ENCODE data around the gene GNAL.
"Not testable (repeated sequence)": the region's sequence is repeated elsewhere in the genome, so short reads cannot be mapped to it uniquely, and the experiment has no call there.

The GNAL gene

GRCh38 chr18:11668441-11669169 is 20.5 kb upstream of the GNAL start:
- FAIRE-seq (no peak), DNase-seq (ENCODE audit: extremely low spot score, insufficient read length, low read depth) (no peak)

DNA sequence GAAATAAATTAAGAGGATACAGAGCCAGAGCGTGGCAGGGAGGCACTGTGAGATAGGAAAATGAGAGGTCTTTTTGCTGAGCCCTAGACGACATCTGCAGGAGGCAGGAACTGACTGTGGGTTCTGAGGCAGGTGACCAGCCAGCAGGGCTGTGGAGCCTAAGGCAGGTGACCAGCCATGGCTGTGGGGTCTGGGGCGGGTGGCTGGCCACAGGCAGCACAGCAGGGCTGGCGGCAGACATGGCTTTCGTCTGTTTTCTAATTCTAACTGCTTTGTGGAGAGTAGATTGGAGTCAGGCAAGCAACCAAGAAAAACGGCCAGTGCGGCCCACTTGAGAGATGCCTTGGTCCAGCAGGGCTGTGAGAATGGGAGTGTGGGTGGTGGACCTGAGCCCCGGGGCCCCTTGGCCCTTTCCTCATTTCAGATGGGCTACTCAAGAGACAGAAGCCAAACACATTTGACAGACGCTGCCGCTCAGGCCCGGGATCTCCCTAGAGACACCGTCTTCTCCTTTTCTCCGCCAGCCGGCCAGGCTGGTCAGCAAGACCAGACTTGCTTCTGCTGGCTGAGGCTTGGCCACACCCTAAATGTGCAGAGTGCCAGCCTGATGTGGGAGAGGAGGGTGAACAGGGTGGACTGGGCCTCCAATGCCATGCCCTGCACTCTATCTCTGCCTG is 19.7 kb upstream of the GNAL start:
- no peak for FAIRE-seq
- no peak for DNase-seq (ENCODE audit: extremely low spot score, insufficient read length, low read depth)

DNA sequence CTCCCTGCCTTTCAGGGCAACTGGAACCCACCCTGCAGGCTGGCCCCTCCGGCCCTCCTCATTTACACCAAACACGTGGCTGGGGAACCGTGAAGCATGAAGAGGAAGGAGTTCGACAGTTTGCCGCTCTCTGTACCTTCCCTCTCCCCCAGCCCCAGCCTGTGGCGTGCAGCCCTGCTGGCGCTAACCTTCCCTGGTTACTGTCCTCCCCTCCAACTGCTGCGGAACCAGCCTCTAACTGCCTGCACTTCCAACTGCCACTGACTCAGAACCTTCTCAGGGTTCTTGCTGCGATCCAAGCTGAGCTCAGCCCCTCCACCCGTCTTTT is 19.2 kb upstream of the GNAL start:
- FAIRE-seq (no peak), DNase-seq (ENCODE audit: extremely low spot score, insufficient read length, low read depth) (no peak)

DNA sequence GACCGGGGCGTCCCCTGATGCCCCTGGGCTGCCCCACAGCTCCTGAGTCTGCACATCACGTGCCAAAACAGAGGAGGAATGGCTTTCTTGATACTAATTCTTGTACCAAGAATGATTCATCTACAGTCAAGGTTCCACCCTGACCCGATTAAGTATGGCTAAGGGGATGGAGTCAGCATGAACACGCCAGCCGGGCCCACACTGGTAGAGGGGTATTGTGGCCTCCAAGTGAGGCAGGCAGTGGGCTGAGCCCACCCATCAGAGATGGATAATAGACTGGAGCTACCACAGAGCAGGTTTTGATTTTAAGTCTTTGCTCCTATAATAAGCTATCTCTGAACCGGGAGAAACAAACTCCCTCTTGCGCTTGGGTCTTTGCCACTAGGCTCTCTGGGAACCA is 17.9 kb upstream of the GNAL start:
- no peak for FAIRE-seq
- no peak for DNase-seq (ENCODE audit: extremely low spot score, insufficient read length, low read depth)

- DNase-seq (ENCODE audit: extremely low spot score, insufficient read length, low read depth) (no peak), FAIRE-seq (no peak)
Observed at GRCh38 chr18:11672198-11672597, 16.9 kb upstream of the GNAL start.

DNA sequence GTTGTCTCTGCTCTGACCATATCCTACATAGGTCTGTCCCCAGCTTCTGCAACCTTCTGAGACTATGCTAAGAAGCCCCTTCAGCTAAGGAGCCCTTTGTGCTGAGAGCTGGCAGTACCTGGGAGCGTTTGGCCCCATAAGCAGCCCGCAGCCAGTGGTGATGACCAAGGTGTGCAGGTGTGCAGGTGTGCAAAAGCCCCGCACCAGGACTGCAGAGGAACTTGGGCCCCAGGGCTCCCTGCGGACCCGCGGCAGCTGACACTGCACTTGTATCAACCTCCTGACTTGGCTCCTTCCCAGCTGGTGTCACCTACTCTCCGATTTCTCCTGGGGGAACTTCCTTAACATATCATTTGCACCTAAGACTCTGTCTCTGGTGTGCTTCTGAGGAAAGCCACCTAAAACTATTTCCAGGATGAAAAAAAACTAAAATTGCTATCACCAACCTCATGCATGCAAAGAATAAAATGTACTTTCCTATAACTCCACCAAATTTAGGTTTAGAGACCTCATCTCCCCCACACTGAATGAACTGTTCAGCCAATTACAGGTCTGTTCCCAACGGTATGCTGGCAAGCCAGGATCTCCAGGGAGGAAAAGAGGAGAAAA is 16.1 kb upstream of the GNAL start:
- FAIRE-seq (no peak), DNase-seq (ENCODE audit: extremely low spot score, insufficient read length, low read depth) (no peak)

DNA sequence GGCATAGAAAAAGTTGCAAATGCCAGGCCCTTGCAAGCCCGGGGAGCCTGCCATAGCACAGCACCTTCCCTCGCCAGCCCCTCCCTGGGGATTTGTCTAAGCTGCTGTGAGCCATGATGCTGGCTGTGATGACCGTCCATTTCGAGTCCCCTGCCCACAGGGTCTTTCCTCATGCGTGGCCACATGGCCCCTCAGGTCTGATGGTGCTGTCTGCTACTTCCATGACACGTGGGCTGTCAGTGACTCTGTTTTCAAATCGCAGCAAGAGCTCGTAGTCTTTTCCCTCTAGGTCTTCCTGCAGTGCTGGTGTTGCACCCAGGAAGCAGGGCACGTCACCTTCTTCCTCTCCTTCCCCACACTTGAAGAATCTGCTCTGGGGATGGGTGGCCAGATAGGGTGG is 15.5 kb upstream of the GNAL start:
- no peak for FAIRE-seq
- no peak for DNase-seq (ENCODE audit: extremely low spot score, insufficient read length, low read depth)

DNA sequence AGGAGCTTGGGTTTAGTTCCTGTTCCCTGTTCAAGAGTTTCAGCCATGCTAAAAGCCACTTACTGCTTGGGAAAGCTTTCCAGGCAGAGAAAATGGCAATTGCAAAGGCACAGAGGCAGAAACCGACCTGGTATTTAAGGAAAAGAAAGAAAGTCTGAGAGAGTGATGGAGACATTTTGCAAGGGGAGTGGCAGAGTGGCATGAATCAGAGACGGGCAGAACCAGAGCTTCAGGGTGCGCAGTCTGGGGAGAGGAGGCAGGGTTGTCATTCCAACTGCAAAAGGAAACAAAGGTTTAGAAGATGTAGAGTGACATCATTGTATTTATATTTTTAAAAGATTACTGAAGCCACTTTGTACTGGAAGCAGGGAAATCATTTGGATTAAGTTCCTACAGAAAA is 14.9 kb upstream of the GNAL start:
- FAIRE-seq (no peak), DNase-seq (ENCODE audit: extremely low spot score, insufficient read length, low read depth) (no peak)

- DNase-seq (ENCODE audit: extremely low spot score, insufficient read length, low read depth) (no peak), FAIRE-seq (no peak)
Observed at GRCh38 chr18:11676386-11676785, 12.7 kb upstream of the GNAL start.

DNA sequence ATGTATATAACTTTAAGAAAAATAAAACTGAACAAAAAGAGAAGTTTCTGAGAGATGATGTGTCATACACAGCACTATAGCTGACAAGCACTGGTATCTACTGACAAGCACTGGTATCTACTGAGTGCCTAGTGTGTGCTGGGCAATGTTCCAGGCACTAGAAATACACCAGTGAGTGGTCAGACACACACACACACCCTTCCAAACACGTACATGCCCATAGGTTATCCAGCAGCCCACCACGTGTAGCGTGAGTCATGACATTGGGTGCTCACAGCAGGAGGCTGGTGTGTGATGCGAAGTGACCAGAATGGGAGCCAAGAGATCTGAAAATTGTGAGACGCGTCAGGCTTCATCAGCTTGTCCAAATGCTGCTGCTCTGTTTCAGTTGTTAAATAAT is 12.2 kb upstream of the GNAL start:
- FAIRE-seq (no peak), DNase-seq (ENCODE audit: extremely low spot score, insufficient read length, low read depth) (no peak)

DNA sequence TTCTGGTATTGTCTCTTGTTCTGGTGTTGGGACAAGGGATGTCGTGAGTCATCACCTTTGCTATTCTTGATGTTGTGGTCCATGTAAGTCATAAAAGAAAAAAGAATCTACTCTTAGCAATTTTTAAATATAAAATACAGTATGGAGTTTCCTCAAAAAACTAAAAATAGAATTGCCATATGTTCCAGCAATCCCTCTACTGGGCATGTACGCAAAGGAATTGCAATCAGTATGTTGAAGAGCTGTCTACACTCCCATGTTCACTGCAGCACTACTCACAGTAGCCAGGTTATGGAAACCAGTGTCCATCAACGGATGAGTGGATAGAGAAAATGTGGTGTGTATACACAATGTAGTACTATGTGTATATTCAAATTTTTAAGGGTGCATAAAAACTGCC is 10.9 kb upstream of the GNAL start:
- DNase-seq (ENCODE audit: extremely low spot score, insufficient read length, low read depth) (no peak), FAIRE-seq (no peak)

GRCh38 chr18:11689669-11690565 is 853 bp downstream of the GNAL start:
- DNase-seq (ENCODE audit: extremely low spot score, insufficient read length, low read depth) (no peak), FAIRE-seq (no peak)

DNA sequence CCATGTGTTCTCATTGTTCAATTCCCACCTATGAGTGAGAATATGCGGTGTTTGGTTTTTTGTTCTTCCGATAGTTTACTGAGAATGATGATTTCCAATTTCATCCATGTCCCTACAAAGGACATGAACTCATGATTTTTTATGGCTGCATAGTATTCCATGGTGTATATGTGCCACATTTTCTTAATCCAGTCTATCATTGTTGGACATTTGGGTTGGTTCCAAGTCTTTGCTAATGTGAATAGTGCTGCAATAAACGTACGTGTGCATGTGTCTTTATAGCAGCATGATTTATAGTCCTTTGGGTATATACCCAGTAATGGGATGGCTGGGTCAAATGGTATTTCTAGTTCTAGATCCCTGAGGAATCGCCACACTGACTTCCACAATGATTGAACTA is 1.6 kb downstream of the GNAL start:
- DNase-seq (ENCODE audit: extremely low spot score, insufficient read length, low read depth); FAIRE-seq: not testable (repeated sequence)

GRCh38 chr18:11695736-11696135 is 6.7 kb downstream of the GNAL start:
- no peak for FAIRE-seq
- DNase-seq (ENCODE audit: extremely low spot score, insufficient read length, low read depth), result no peak

GRCh38 chr18:11696451-11696850 is 7.4 kb downstream of the GNAL start:
- no peak for DNase-seq (ENCODE audit: extremely low spot score, insufficient read length, low read depth)
- no peak for FAIRE-seq

DNA sequence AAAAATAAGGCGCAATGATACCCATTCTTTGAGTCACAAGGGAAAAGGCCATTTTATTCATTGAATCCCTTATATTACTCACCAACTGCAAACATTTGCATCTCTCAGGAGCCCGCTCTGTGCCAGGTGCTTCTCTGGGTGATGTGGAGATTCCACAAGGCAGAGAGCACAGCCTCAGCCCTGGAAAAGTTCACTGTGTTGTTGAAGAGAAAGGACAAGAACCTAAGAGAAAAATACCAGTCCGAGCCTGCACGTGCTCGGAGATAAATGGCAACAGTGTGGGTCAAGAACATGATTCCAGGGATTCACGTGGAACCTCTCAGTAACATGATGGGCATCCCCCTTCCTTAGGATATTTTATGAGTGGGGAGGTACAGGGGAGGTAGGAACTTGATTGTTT is 11.8 kb downstream of the GNAL start:
- DNase-seq (ENCODE audit: extremely low spot score, insufficient read length, low read depth), result no peak
- no peak for FAIRE-seq

DNA sequence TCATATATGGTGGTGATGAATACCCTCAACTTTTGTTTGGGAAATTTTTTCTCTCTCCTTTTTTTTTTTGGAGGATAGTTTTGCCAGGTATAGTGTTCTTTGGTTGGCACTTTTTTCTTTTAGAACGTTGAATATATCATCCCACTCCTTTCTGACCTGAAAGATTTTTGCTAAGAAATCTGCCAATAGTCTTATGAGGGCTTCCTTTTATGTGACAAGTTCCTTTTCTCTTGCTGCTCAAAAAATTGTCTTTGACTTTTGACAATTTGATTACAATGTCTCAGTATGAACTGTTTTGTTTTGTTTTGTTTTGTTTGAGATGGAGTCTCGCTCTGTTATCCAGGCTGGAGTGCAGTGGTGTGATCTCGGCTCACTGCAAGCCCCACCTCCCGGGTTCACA is 21.5 kb downstream of the GNAL start:
- FAIRE-seq, result no peak
- no peak for DNase-seq (ENCODE audit: extremely low spot score, insufficient read length, low read depth)

GRCh38 chr18:11713756-11714155 is 24.7 kb downstream of the GNAL start:
- FAIRE-seq, result no peak
- DNase-seq (ENCODE audit: extremely low spot score, insufficient read length, low read depth), result no peak

DNA sequence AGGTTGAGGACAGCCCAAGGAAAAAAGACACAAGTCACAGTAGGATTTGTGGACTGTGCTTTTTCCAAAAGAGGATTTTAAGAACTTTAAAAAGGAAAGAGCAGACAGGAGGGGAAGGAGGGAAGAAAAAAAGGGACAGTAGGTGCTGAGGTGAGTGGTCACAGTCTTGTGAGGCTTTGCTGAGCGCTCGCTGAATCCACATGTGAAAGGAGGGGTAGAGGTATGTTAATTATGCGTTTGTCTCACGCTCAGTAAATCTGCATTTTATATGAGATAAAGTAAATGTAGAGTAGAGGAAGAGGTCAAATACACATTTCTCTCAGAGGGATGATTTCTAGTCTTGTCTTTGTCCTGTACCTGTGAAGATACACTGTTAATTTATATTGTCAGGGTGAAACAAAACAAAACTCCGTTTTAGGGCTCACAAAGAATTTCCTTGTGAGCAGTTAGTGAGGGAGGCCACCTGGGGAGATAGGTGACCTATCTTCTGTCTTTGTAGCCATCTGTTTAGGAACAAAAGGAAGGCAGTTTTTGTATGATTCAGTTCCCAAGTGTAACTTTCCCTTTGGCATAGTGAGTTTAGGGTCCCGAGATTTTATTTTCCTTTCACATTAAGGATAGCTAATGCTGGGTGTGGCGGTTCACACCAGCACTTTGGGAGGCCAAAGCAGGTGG is 25.3 kb downstream of the GNAL start:
- FAIRE-seq, result no peak

GRCh38 chr18:11716767-11717315 is 27.8 kb downstream of the GNAL start:
- FAIRE-seq; DNase-seq (ENCODE audit: extremely low spot score, insufficient read length, low read depth): not testable (repeated sequence)

More for the DNA sequence above, 25.3 kb downstream of the GNAL start:
- DNase-seq (ENCODE audit: extremely low spot score, insufficient read length, low read depth), result no peak

Data from GM18507 (cell line).